Body of pancreas (tissue), 4 donors: Measurements from ENCODE around the gene KASH5. TPM values are rescaled to one million over a fixed set of nuclear protein-coding genes. Genes with fewer than 3 reads are reported as not detected.

Experiments
- ATAC-seq: fragments of 150-250 bp; one replicate; pipeline ENCODE4 v1.9.1; 2016
- DNase-seq, 4 donors: peaks; one replicate each; pipeline ENCODE4 v3.0.0-alpha.2; 2019
- H3K27ac ChIP-seq, 4 donors: fragments of 200-600 bp; sonication (generic); 1 replicate in 3 of 4; 2 replicates in 1 of 4; pipeline versions ENCODE4 v1.5.1 to v1.6.1; 2016 to 2019; ENCODE audit warnings: mild to moderate bottlenecking in 1 of 4, mixed read lengths in 1 of 4, moderate library complexity in 1 of 4
- H3K27me3 ChIP-seq, 2 donors: fragments of 200-600 bp; sonication (generic); one replicate each; pipeline ENCODE4 v1.6.0; 2016; ENCODE audit warnings: mild to moderate bottlenecking in 1 of 2
- H3K36me3 ChIP-seq, 2 donors: fragments of 200-600 bp; sonication (generic); replicated peaks in 1 of 2; 2 replicates each; pipeline ENCODE4 v1.5.1; 2016; ENCODE audit warnings: low read depth in 2 of 2; ENCODE audit not compliant: insufficient read depth in 1 of 2
- H3K4me1 ChIP-seq: fragments of 200-600 bp; sonication (generic); one replicate; pipeline ENCODE4 v1.6.0; 2016
- H3K4me3 ChIP-seq, 2 donors: fragments of 200-600 bp; sonication (generic); 1 replicate in 1 of 2; 2 replicates in 1 of 2; pipeline ENCODE4 v1.5.1; 2016 to 2019
- H3K9me3 ChIP-seq, 3 donors: fragments of 200-600 bp; sonication (generic); 1 replicate in 2 of 3; 2 replicates in 1 of 3; pipeline ENCODE4 v1.5.1; 2016
- POLR2A ChIP-seq, 3 donors: fragments of 450-650 bp; IDR thresholded peaks; one replicate each; pipeline ENCODE4 v1.6.1; 2016; ENCODE audit warnings: antibody characterized with exemption in 3 of 3, mild to moderate bottlenecking in 2 of 3
- WGBS, 2 donors: methylation state at CpG; one replicate each; pipeline ENCODE4 v1.1.5; 2017; 5-methylcytosine and 5-hydroxymethylcytosine counted together
- intact Hi-C: fragments of 100-400 bp; cut with DNase I; formaldehyde crosslinking; loops from one replicate; pipeline ENCODE4 v1.15.1; 2023
- total RNA-seq, 2 donors: library from RNA; depleted of rRNA; stranded (reverse); fragments of >200 nt; gene quantifications; one replicate each; pipeline ENCODE4 v1.1.0, GENCODE V29; 2016
- TF ChIP-seq, protein P1 (sequence below), 7 experiments: fragments of 450-650 bp in 4 of 7; fragments of 200-600 bp in 3 of 7; sonication (generic) in 3 of 7; IDR thresholded peaks; one replicate each; pipeline ENCODE4 v1.5.1; 2016 to 2019; ENCODE audit warnings: antibody characterized with exemption in 7 of 7

The KASH5 gene
- total RNA-seq, 2 donors from 2014 or later: 0.66 to 2.6 TPM

DNA sequence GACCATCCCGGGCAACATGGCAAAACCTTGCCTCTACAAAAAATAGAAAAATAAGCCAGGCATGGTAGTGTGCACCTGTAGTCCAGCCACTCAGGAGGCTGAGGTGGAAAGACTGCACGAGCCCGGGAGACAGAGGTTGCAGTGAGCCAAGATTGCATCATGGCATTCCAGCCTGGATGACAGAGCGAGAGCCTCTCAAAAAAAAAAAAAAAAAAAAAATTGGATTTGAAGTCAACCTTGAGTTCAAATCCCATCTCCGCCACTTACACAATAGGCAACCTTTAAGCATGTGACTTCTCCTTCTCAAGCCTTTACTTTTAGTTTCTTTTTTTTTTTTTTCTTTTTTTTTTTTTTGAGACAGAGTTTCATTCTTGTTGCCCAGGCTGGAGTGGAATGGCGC is 12.0 kb downstream of the KASH5 start:
- no peaks in the 10 kb centered on the region for H3K9me3 ChIP-seq
- no peaks in the 10 kb centered on the region for H3K36me3 ChIP-seq
- H3K4me3 ChIP-seq: no peak overlapping the region
- no peak for TF ChIP-seq POLR2A (IDR thresholded peaks at IDR 0.05)
- TF ChIP-seq, protein P1, sequence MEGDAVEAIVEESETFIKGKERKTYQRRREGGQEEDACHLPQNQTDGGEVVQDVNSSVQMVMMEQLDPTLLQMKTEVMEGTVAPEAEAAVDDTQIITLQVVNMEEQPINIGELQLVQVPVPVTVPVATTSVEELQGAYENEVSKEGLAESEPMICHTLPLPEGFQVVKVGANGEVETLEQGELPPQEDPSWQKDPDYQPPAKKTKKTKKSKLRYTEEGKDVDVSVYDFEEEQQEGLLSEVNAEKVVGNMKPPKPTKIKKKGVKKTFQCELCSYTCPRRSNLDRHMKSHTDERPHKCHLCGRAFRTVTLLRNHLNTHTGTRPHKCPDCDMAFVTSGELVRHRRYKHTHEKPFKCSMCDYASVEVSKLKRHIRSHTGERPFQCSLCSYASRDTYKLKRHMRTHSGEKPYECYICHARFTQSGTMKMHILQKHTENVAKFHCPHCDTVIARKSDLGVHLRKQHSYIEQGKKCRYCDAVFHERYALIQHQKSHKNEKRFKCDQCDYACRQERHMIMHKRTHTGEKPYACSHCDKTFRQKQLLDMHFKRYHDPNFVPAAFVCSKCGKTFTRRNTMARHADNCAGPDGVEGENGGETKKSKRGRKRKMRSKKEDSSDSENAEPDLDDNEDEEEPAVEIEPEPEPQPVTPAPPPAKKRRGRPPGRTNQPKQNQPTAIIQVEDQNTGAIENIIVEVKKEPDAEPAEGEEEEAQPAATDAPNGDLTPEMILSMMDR (IDR thresholded peaks at IDR 0.05): no peak
- no peaks in the 10 kb centered on the region for H3K4me1 ChIP-seq
- DNase-seq (no peak), ATAC-seq (no peak)
- 84 to 87% methylated on average over 6 of the region's 6 CpGs for WGBS, 2 donors
- intact Hi-C loops: no loop called here
- no peaks in the 10 kb centered on the region for H3K27me3 ChIP-seq
- H3K27ac ChIP-seq: no peak overlapping the region

DNA sequence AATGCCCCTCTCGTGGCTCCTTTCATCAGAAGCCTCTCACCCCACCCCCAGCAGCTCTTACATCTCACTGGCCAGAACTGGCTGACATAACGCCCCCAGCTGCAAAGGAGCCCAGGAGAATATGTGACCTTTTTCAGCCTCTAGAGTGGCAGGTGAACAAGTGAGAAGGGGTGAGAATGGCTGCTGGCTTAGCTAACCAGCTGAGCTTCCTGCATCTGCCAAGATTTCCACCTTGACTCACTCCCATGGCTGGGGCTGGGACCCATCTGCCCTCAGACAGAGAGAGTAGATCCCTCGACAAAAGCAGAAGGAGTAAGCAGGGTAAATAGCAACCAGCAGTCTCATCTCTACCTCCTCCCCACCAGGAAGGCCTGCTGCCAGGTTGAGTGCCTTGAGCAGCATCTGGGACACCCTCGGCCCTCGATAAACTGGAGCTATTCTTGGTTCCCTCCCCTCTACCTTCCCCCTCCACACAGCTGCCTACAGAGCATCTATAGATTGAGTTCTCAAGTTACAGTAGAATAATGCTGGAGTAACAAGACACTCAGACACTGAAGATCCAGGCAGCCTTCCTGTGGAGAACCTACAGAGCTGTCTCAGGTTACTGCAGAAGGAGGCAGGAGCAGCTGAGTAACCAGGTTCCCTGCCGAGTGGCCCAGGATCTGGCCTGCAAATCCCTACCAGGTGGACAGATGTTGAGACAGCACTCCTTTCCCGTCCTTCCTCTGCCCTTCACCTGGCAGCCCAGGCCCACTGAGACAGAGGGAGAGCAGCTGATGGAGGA is 15.5 kb downstream of the KASH5 start:
- 21 to 42% methylated on average over 6 to 7 of the region's 7 CpGs for WGBS, 2 donors
- no peaks in the 10 kb centered on the region for H3K27me3 ChIP-seq
- no peaks in the 10 kb centered on the region for H3K9me3 ChIP-seq
- no peak for ATAC-seq
- intact Hi-C loops: no loop called here
- DNase-seq: no peak
- no peak overlapping the region for H3K27ac ChIP-seq
- H3K4me1 ChIP-seq: no peaks in the 10 kb centered on the region
- no peak overlapping the region for H3K4me3 ChIP-seq
- TF ChIP-seq, protein P1 (IDR thresholded peaks at IDR 0.05): no peak
- TF ChIP-seq POLR2A (IDR thresholded peaks at IDR 0.05): no peak
- no peaks in the 10 kb centered on the region for H3K36me3 ChIP-seq

DNA sequence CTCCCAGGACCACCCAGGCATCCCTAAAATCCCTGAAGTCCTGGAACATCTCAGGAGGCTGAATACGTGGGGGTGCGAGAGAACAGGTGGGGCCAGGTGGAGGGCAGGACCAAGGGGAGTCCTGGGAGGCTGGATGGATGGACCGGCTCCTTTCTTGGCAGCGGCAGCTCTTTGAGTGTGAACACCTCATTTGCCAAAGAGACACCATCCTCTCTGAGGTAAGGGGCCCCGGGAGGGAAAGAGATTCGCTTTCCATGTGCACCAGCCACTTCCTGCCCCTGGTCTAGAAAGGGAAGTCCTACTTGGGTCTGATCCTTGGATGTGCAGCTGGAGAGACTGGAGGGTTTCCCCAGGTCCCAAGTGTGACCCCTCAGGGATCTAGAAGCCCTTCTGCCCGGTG is 19.0 kb downstream of the KASH5 start:
- Histone ChIP-seq H3K4me1 (no peaks in the 10 kb centered on the region), H3K27me3 (no peaks in the 10 kb centered on the region), H3K4me3 (no peak overlapping the region), H3K27ac (no peak overlapping the region), H3K9me3 (no peaks in the 10 kb centered on the region), H3K36me3 (no peaks in the 10 kb centered on the region)
- TF ChIP-seq, protein P1 (IDR thresholded peaks at IDR 0.05): no peak
- TF ChIP-seq POLR2A (IDR thresholded peaks at IDR 0.05): no peak
- DNase-seq (no peak), ATAC-seq (no peak)
- WGBS, 2 donors: 80 to 82% methylated on average over 1 to 7 of the region's 7 CpGs
- intact Hi-C loops: no loop called here

DNA sequence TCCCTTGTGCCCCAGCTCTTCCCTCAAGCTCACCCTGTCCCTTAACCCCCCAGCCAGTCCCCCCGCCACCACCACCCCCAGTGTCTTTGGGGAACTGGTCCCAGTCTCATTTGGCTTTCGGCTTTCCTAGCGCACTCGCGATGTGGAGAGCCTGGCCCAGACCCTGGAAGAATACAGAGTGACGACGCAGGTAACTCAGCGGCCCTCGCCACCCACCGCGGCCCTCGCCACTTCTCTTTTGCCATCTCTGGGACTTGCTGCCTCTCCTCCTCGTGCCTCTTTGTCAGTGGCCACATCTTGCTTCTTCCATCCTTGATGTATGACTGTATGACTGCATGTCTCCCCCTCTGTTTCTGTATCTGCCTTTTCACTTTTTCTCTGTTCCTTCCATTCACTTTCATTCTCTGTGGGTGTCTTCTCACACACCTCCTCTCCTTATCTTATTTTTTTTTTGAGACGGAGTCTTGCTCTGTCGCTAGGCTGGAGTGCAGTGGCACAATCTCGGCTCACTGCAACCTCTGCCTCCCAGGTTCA is 19.5 kb downstream of the KASH5 start:
- ATAC-seq (no peak), DNase-seq (no peak)
- Histone ChIP-seq H3K27ac (no peak overlapping the region), H3K36me3 (no peaks in the 10 kb centered on the region), H3K27me3 (no peaks in the 10 kb centered on the region), H3K4me3 (no peak overlapping the region), H3K4me1 (no peaks in the 10 kb centered on the region), H3K9me3 (no peaks in the 10 kb centered on the region)
- 81 to 83% methylated on average over 16 of the region's 16 CpGs for WGBS, 2 donors
- TF ChIP-seq, protein P1 (IDR thresholded peaks at IDR 0.05): no peak
- TF ChIP-seq POLR2A (IDR thresholded peaks at IDR 0.05): no peak
- intact Hi-C loops: no loop called here
